ENCODE results near the gene MSMO1.
"Not testable (repeated sequence)": the region's sequence is repeated elsewhere in the genome, so short reads cannot be mapped to it uniquely, and the experiment has no call there.

Gene MSMO1

GRCh38 chr4:165327211-165328100, at the start of gene MSMO1:
TSS of gene MSMO1 (plus strand) at chr4:165327669. CDS start at chr4:165333371, 5,702 bp downstream.
- peak; percentile 98 for DNase-seq (ENCODE audit: low read depth)

DNA sequence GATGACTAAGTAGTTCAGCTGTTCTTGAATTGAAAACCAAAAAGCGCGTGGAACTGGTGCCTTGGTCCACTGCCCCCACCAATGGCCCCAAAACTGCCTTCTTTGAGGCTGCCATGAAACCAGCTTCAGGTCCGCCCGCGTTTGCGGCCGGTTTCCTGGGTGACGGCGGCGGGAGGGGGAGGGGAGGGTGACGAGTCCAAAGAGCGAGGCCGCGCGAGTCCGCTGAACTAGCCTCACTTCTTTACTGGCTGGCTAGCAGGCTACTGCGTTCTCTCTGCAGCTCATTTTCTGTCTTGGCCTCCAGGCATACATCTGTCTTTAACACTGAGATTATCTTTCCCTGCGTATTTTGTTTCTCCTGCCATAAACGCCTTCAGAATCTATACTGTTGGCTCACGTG, 47.9 kb upstream of the MSMO1 start:
- DNase-seq (ENCODE audit: low read depth): not testable (repeated sequence)

DNA sequence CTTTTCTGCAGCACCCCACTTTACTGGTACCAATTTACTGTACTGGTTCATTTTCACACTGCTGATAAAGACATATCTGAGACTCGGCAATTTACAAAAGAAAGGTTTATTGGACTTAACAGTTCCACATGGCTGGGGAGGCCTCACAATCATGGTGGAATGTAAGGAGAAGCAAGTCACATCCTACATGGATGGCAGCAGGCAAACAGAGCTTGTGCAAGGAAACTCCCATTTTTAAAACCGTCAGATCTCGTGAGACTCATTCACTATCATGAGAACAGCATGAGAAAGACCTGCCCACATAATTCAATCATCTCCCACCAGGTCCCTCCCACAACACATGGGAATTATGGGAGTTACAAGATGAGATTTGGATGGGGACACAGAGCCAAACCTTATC, 42.8 kb upstream of the MSMO1 start:
- DNase-seq (ENCODE audit: low read depth): not testable (repeated sequence)

- DNase-seq (ENCODE audit: low read depth): not testable (repeated sequence)
These were observed 40.7 kb upstream of the MSMO1 start for GRCh38 chr4:165286619-165287340.

DNA sequence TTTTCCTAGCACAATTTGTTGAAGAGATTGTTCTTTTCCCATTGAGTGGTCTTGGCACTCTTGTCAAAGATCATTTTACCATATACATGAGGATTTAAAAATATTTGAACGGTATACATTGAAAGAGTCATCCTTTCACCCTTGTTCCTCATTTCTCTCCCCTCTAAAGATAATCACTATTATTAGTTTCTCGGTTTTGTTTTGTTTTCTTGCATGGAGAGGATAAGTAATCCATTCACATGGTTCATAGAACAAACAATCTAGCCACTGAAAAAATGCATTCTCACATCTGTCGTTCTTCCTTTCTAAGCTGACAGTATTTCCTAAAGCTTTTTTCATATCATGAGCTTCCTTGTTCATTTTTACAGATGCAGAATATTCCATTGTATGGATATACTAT, 39.2 kb upstream of the MSMO1 start:
- no peak for DNase-seq (ENCODE audit: low read depth)

DNA sequence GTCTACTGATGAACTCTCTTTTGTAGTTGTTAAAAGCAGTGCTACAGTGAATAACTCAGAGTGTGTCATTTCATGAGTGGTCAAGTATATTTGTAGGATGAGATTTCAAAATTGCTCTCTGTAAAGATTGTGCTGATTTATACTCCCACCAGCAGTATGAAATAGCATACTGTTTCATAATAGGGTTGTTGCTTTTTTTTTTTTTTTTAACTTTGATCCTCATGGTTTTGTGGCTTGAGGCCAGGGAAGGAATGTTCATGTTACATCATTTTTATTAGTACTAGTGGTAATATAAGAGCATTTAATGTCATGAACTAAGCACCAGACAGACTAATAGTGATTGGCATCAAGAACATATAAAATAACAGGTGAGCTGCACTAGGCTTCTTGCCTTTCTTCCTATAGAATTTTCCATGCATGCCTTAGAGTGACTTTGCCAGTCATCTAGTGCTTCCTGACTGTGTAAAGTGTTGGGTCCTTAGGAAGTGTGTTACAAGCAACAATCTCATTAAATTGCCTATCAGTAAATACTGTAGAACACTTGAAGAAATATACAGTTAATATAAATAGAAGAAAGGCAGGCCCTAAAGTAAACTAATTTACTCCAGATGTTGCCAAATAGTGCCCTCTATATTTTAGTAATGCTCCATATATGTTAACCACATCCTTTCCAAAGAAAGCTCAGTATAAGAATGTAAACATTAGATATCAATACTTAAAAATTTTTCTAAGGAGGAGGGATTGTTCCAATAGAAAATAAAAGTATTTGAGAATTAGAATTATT, 38.6 kb upstream of the MSMO1 start:
- DNase-seq (ENCODE audit: low read depth): no peak

- DNase-seq (ENCODE audit: low read depth): no peak
These were observed 38.1 kb upstream of the MSMO1 start for GRCh38 chr4:165289423-165289785.

DNA sequence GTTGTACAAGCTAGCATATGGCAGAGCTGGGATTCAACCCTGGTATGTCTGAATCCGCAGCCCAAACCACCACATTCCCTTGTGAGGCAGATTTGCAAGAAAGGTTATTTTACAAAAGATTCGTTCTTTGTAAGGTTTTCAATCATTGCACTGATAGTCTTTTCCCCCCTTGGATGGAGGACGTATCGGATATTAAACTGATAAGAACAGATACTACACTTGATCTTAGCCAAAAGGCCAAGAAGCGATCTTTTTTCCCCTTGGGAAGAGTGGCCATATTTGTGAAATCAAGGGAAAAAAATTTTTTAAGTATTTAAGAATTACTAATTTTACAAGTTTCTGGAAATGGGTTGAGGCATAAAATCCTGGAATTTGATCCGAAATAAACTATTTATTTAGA, 34.4 kb upstream of the MSMO1 start:
- no peak for DNase-seq (ENCODE audit: low read depth)

DNA sequence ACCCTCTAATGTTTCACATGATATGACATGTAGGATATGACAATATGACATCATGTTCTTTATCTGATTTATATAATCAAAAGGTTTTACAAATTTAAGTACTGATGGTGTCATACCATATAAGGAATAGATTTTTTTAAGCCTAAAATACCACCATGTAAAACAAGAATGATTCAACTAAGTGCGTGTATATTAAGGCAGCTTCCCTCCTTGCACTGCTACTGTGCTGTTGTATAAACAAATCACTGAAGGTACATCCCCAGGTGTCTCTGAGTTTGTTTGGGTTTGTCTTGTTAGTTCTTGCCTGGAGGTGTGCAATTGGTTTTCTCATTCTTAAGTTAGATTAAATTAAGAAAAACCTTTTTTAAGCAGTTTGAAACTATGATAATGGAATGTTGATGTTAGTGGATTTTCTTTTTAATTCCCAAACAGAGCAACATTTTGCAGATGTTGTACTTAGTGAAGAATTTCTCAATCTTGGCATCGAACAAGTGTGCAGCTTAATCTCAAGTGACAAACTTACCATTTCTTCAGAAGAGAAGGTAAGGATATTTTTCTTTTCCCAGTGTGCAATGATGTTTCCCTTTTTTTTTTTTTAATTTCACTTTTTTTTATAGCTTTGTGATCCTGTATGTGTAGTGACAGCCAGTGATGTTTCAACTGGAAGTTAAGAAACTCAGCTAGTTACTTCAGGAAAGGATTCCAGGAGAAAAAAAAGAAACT, 33.4 kb upstream of the MSMO1 start:
- no peak for DNase-seq (ENCODE audit: low read depth)

DNA sequence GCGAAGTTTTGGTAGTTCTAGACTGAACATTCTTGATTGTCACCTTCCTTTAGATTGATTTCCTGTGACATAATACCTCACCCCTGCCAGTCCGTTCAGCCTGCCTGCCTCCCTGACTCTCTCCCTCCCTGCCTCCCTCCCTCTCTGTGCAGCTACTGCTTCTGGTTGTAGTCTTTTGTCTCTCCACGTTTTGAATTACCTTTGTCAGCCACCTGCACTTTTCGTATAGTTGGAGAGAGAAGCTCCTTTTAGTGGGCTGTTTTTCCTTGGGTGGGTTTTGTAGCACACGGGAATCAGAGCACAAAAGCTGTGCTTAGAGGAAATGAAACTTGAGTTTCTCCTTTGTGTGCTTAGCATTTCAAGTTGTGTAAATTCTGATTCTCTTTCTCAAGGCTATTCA, 32.6 kb upstream of the MSMO1 start:
- no peak for DNase-seq (ENCODE audit: low read depth)

- no peak for DNase-seq (ENCODE audit: low read depth)
These were observed 29.8 kb upstream of the MSMO1 start for GRCh38 chr4:165297626-165298025.

- no peak for DNase-seq (ENCODE audit: low read depth)
These were observed 27.9 kb upstream of the MSMO1 start for GRCh38 chr4:165299399-165300060.

DNA sequence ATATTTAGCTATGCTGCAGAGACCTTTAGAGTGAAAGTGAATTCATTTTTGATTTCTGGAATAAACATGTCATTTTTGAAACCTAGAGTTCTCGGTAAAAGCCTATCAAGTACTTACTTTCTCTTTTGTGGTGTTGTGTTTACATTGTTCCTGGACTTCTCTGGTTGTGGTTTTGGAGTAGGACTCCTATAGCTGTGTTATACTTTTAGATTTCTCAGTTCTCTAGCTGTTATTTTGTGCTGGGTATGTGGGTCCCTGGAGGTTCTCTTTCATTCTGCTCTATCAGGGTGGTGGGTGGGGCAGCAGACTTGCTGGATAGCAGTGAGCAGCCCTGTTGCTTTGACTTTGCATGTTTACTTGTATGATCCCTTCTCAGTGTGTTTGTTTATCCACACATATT, 25.6 kb upstream of the MSMO1 start:
- DNase-seq (ENCODE audit: low read depth): no peak

GRCh38 chr4:165302658-165303057, 24.8 kb upstream of the MSMO1 start:
- DNase-seq (ENCODE audit: low read depth): no peak

DNA sequence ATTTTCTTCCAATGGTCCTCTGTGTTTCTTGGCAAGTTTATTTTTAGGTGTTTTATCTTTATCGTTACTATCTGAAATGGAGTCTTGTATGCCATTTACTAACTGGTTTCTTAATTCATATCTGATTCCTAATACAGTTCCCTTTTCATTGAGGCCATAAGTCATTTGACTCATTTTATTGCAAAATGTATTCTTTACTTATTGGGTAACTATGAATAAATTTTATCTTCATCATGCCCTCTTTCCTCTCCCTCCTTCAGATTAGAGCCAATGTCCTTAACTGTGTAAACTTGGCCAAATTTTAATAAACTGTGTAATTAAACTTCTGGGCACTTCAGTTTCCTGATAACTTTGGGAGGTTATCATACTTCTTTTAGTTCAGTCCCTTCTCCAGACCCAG, 19.3 kb upstream of the MSMO1 start:
- DNase-seq (ENCODE audit: low read depth): no peak

- no peak for DNase-seq (ENCODE audit: low read depth)
These were observed 18.9 kb upstream of the MSMO1 start for GRCh38 chr4:165308606-165309005.

DNA sequence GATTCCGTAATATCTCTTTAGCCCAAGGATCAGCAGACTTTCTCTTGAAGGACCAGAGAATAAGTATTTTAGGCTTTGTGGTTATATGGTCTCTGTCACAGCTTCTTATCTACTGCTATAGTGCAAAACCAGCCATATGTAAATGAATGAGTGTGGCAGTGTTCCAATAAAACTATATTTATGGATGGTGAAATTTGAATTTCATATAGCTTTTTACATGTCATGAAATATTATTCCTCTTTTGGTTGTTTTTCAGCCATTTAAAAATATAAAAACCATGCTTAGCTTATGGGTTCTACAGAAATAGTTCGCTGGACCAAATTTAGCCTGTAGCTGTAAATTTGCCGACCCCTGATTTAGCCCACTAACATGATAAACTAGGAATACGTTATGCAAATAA, 18.0 kb upstream of the MSMO1 start:
- DNase-seq (ENCODE audit: low read depth): no peak

DNA sequence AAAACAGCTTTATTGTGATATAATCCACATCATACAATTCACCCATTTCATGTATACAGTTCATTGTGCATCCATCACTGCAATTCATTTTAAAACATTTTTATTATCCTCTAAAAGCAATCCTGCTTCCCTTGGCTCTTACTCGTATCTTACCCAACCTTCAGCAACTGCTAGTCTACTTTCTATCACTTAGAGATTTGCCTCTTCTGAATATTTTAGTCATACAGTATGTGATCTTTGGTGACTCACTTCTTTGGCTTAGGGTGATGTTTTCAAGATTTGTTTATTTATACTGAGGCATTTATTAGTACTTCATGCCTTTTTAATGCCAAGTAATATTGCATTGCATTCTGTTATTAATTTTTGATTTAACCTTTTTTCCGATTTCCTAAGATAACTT, 15.0 kb upstream of the MSMO1 start:
- DNase-seq (ENCODE audit: low read depth): no peak

- no peak for DNase-seq (ENCODE audit: low read depth)
These were observed 8.4 kb upstream of the MSMO1 start for GRCh38 chr4:165319030-165319429.

GRCh38 chr4:165319509-165319908, 8.0 kb upstream of the MSMO1 start:
- DNase-seq (ENCODE audit: low read depth): no peak

DNA sequence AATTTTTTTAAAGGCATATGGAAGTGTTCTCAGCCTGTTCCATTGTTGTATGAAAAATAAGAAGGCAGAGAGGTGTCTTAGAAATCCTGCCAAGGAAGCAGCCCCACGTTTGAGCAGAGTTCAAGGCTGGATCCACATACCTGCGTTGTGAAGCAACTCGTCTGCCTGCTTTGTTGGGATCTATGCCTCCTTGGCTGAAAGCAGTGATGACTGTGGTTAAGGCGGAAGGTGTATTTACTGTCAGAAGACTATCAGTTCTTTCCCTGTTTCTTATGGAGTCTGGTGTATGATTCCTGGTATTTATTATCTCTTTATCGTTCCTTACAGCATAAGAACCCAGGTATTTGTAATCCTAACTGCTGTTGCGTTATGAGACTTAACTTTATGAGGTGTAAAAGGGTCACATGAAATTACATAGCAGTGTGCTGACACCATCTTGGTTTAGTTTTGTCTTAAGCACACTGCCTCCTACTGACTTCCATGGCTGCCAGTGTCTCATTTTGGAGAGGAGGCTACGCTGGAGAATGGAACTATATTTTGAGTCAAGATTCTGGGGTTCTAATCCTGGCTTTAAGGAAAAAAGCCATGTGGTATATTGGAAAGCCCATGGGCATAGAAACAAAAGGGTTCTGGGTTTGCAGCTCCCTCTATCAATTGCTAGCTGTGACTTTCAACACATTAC, 3.1 kb upstream of the MSMO1 start:
- no peak for DNase-seq (ENCODE audit: low read depth)
